ENCODE data around the gene NUDT14.

Gene NUDT14

GRCh38 chr14:105128059-105128458 lies 53.1 kb downstream of the NUDT14 start:
- Mint-ChIP-seq H3K27ac (no peak overlapping the region), H3K4me3 (no peak overlapping the region), H3K4me1 (peaks cover 4% of the 10 kb centered on the region), H3K36me3 (peaks cover 1% of the 10 kb centered on the region), H3K9me3 (peaks cover 4% of the 10 kb centered on the region), H3K27me3 (peaks cover 22% of the 10 kb centered on the region)
- no peak for ATAC-seq (ENCODE audit: low read depth)
- no peak for DNase-seq (ENCODE audit: low spot score in 2 of 2)

GRCh38 chr14:105126981-105127329 lies 54.2 kb downstream of the NUDT14 start:
- Mint-ChIP-seq H3K4me1 (peaks cover 4% of the 10 kb centered on the region), H3K9me3 (peaks cover 2% of the 10 kb centered on the region), H3K27me3 (peaks cover 24% of the 10 kb centered on the region), H3K27ac (no peak overlapping the region), H3K36me3 (peaks cover 2% of the 10 kb centered on the region), H3K4me3 (no peak overlapping the region)
- no peak for ATAC-seq (ENCODE audit: low read depth)
- no peak for DNase-seq (ENCODE audit: low spot score in 2 of 2)

GRCh38 chr14:105126126-105126980 lies 54.8 kb downstream of the NUDT14 start:
- peaks cover 4% of the 10 kb centered on the region for H3K9me3 Mint-ChIP-seq
- H3K36me3 Mint-ChIP-seq: peaks cover 3% of the 10 kb centered on the region
- peaks cover 4% of the 10 kb centered on the region for H3K4me1 Mint-ChIP-seq
- H3K27me3 Mint-ChIP-seq: peaks cover 28% of the 10 kb centered on the region
- no peak overlapping the region for H3K27ac Mint-ChIP-seq
- ATAC-seq (ENCODE audit: low read depth): no peak
- DNase-seq (ENCODE audit: low spot score in 2 of 2): no peak
- H3K4me3 Mint-ChIP-seq: no peak overlapping the region

GRCh38 chr14:105124823-105125222 lies 56.3 kb downstream of the NUDT14 start:
- Mint-ChIP-seq H3K27me3 (peaks cover 33% of the 10 kb centered on the region), H3K4me1 (peaks cover 4% of the 10 kb centered on the region), H3K9me3 (peaks cover 7% of the 10 kb centered on the region), H3K27ac (no peak overlapping the region), H3K4me3 (no peak overlapping the region), H3K36me3 (peaks cover 5% of the 10 kb centered on the region)
- ATAC-seq (ENCODE audit: low read depth): no peak
- no peak for DNase-seq (ENCODE audit: low spot score in 2 of 2)

GRCh38 chr14:105123981-105124765 lies 56.9 kb downstream of the NUDT14 start:
- no peak overlapping the region for H3K4me3 Mint-ChIP-seq
- H3K4me1 Mint-ChIP-seq: peaks cover 4% of the 10 kb centered on the region
- no peak overlapping the region for H3K27ac Mint-ChIP-seq
- no peak for DNase-seq (ENCODE audit: low spot score in 2 of 2)
- H3K36me3 Mint-ChIP-seq: peaks cover 5% of the 10 kb centered on the region
- no peak for ATAC-seq (ENCODE audit: low read depth)
- peaks cover 33% of the 10 kb centered on the region for H3K27me3 Mint-ChIP-seq
- peaks cover 7% of the 10 kb centered on the region for H3K9me3 Mint-ChIP-seq

GRCh38 chr14:105123064-105123665 lies 57.9 kb downstream of the NUDT14 start:
- ATAC-seq (ENCODE audit: low read depth) (no peak), DNase-seq (ENCODE audit: low spot score in 2 of 2) (no peak)
- peaks cover 4% of the 10 kb centered on the region for H3K4me1 Mint-ChIP-seq
- H3K4me3 Mint-ChIP-seq: no peak overlapping the region
- peaks cover 31% of the 10 kb centered on the region for H3K27me3 Mint-ChIP-seq
- H3K9me3 Mint-ChIP-seq: peaks cover 7% of the 10 kb centered on the region
- no peak overlapping the region for H3K27ac Mint-ChIP-seq
- peaks cover 5% of the 10 kb centered on the region for H3K36me3 Mint-ChIP-seq
